ENCODE results near the gene SMOC2. TPM values are rescaled to one million over a fixed set of nuclear protein-coding genes. Genes with fewer than 3 reads are reported as not detected.

The SMOC2 gene
- total and polyA plus RNA-seq, 2 of the 4 experiments (the other 2 are of a cell fraction) = not detected

GRCh38 chr6:168432196-168432595 is 8.8 kb upstream of the SMOC2 start:
- intact Hi-C loops (cut with micrococcal nuclease) (no loop called here), in situ Hi-C loops (cut with MboI; ENCODE audit: low sequenced_read_pairs) (no loop called here), dilution Hi-C loops (cut with HindIII; ENCODE audit: low sequenced_read_pairs, unreplicated experiment) (no loop called here)
- no peak overlapping the region for H2BK5ac ChIP-seq (ENCODE audit: low read depth, low read length, poor library complexity, severe bottlenecking)
- no peaks in the 10 kb centered on the region for H3K27me3 ChIP-seq (ENCODE audit: control insufficient read depth, insufficient read depth, low read length)
- no peaks in the 10 kb centered on the region for H3K4me1 ChIP-seq (ENCODE audit: control insufficient read depth, insufficient read depth, low read length)
- no peaks in the 10 kb centered on the region for H3K36me3 ChIP-seq (ENCODE audit: control insufficient read depth, insufficient read depth, low read length)
- 33% methylated on average over 1 of the region's 9 CpGs; no CpG with 5 or more reads in 1 of the 2 experiments for WGBS, 2 experiments (ENCODE audit: extremely low coverage in 2 of 2, insufficient read length in 1 of 2)
- no peak overlapping the region for H4K8ac ChIP-seq (ENCODE audit: low read depth in 2 of 2, low read length in 2 of 2)
- H3K23ac ChIP-seq (ENCODE audit: low read depth, low read length) = no peak overlapping the region
- H4K20me1 ChIP-seq (ENCODE audit: insufficient read depth, low read length) = no peaks in the 10 kb centered on the region
- H2AFZ ChIP-seq (replicated peaks; ENCODE audit: low read length, poor library complexity) = no peak overlapping the region
- no peak overlapping the region for H3K18ac ChIP-seq (ENCODE audit: low read depth, low read length)
- no TSS peak for BruUV-seq (replicated peaks)
- no peak overlapping the region for H3K4ac ChIP-seq (ENCODE audit: low read depth, low read length)
- no peak overlapping the region for H3K56ac ChIP-seq (ENCODE audit: extremely low read depth, insufficient read depth, low read length)
- CTCF ChIA-PET = no interaction called here
- no peak overlapping the region for H3K27ac ChIP-seq (ENCODE audit: insufficient read depth, low read length)
- H3K4me2 ChIP-seq (ENCODE audit: low read depth, low read length) = no peak overlapping the region
- no peak overlapping the region for H4K91ac ChIP-seq (ENCODE audit: insufficient read depth, low read depth, low read length)
- no peak overlapping the region for H2BK120ac ChIP-seq (ENCODE audit: low read depth, low read length)
- no peak overlapping the region for H2AK9ac ChIP-seq (replicated peaks; ENCODE audit: low read depth, low read length, poor library complexity)
- peaks cover 37% of the 10 kb centered on the region for H3K9me3 ChIP-seq (ENCODE audit: control insufficient read depth, insufficient read depth, low read length)
- H2AK5ac ChIP-seq (ENCODE audit: low read depth, low read length) = no peak overlapping the region
- no peak overlapping the region for H4K5ac ChIP-seq (ENCODE audit: low read depth, low read length)
- H2BK15ac ChIP-seq (ENCODE audit: low read depth, low read length) = no peak overlapping the region
- ATAC-seq (ENCODE audit: low read depth) (no peak), DNase-seq (no peak)
- H3K14ac ChIP-seq (replicated peaks; ENCODE audit: low read depth, low read length) = no peak overlapping the region
- H3K9me1 ChIP-seq (ENCODE audit: insufficient read depth, low read length) = no peaks in the 10 kb centered on the region
- TF ChIP-seq RFX5 (IDR thresholded peaks at IDR 0.05; ENCODE audit: low read depth, low read length) (no peak), SMC3 (IDR thresholded peaks at IDR 0.05; ENCODE audit: low read depth, low read length) (no peak), MAFK (IDR thresholded peaks at IDR 0.05; ENCODE audit: low read depth, low read length) (no peak), RCOR1 (IDR thresholded peaks at IDR 0.05; ENCODE audit: insufficient replicate concordance, low read length) (no peak)
- TF ChIP-seq, protein P1, sequence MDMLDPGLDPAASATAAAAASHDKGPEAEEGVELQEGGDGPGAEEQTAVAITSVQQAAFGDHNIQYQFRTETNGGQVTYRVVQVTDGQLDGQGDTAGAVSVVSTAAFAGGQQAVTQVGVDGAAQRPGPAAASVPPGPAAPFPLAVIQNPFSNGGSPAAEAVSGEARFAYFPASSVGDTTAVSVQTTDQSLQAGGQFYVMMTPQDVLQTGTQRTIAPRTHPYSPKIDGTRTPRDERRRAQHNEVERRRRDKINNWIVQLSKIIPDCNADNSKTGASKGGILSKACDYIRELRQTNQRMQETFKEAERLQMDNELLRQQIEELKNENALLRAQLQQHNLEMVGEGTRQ (IDR thresholded peaks at IDR 0.05; ENCODE audit: low read depth, low read length) = no peak
- no peak overlapping the region for H3K4me3 ChIP-seq (ENCODE audit: insufficient read depth, low read depth, low read length)
- H2BK20ac ChIP-seq (ENCODE audit: low read depth, low read length) = no peak overlapping the region
- H3K79me1 ChIP-seq (ENCODE audit: low read depth in 1 of 2, low read length in 2 of 2) = no peaks in the 10 kb centered on the region
- H3K9ac ChIP-seq (ENCODE audit: low read depth, low read length) = no peak overlapping the region
- POLR2A ChIA-PET (ENCODE audit: unreplicated experiment) = no interaction called here

Measured in IMR-90 (cell line).